Fibroblast of lung (primary cell): ENCODE measurements around the gene CFAP92. TPM values are rescaled to one million over a fixed set of nuclear protein-coding genes. Genes with fewer than 3 reads are reported as not detected.

ENCODE experiments used
- DNase-seq, 2 donors: peaks; one replicate each; pipeline versions ENCODE4 v3.0.0 to v3.0.0-alpha.2; 2010; ENCODE audit warnings: low read depth in 2 of 2
- H2AFZ ChIP-seq: 2 replicates; pipeline ENCODE4 v1.5.1; 2012; ENCODE audit warnings: low read length, control low read depth, inconsistent platforms
- H3K27ac ChIP-seq: 2 replicates; pipeline ENCODE4 v1.5.1; 2011; ENCODE audit warnings: low read length, control low read depth; ENCODE audit not compliant: insufficient read depth
- H3K27me3 ChIP-seq: 2 replicates; pipeline ENCODE4 v1.5.1; 2011; ENCODE audit warnings: mild to moderate bottlenecking, low read length; ENCODE audit not compliant: control insufficient read depth, insufficient read depth
- H3K36me3 ChIP-seq: 2 replicates; pipeline ENCODE4 v1.5.1; 2011; ENCODE audit warnings: low read length; ENCODE audit not compliant: control insufficient read depth, insufficient read depth
- H3K4me1 ChIP-seq: 2 replicates; pipeline ENCODE4 v1.5.1; 2011; ENCODE audit warnings: low read length; ENCODE audit not compliant: control insufficient read depth, insufficient read depth; ENCODE audit errors: extremely low read depth
- H3K4me2 ChIP-seq: 2 replicates; pipeline ENCODE4 v1.5.1; 2011; ENCODE audit warnings: low read length, control low read depth; ENCODE audit not compliant: insufficient read depth; ENCODE audit errors: extremely low read depth
- H3K4me3 ChIP-seq, 4 experiments: fragments of 200-600 bp in 1 of 4; sonication (generic) in 1 of 4; replicated peaks in 1 of 4; 2 replicates each; pipeline ENCODE4 v1.5.1; 2011 to 2016; ENCODE audit warnings: low read length in 4 of 4, low read depth in 3 of 4, mild to moderate bottlenecking in 3 of 4, control low read depth in 2 of 4, inconsistent platforms in 1 of 4, mixed read lengths in 1 of 4; ENCODE audit not compliant: insufficient read depth in 1 of 4; ENCODE audit errors: control extremely low read depth in 1 of 4
- H3K79me2 ChIP-seq: 2 replicates; pipeline ENCODE4 v1.5.1; 2012; ENCODE audit warnings: mild to moderate bottlenecking, low read length, inconsistent platforms; ENCODE audit not compliant: control insufficient read depth, insufficient read depth
- H3K9ac ChIP-seq: 2 replicates; pipeline ENCODE4 v1.5.1; 2011; ENCODE audit warnings: mild to moderate bottlenecking, low read length, control low read depth; ENCODE audit not compliant: insufficient read depth
- H3K9me3 ChIP-seq: 2 replicates; pipeline ENCODE4 v1.5.1; 2012; ENCODE audit warnings: low read depth, low read length; ENCODE audit not compliant: control insufficient read depth, insufficient read depth
- H4K20me1 ChIP-seq: 2 replicates; pipeline ENCODE4 v1.5.1; 2011; ENCODE audit warnings: low read length; ENCODE audit not compliant: control insufficient read depth, insufficient read depth; ENCODE audit errors: extremely low read depth
- CTCF ChIP-seq, 2 donors: IDR thresholded peaks in 1 of 2; conservative IDR thresholded peaks in 1 of 2; 1 replicate in 1 of 2; 2 replicates in 1 of 2; pipeline ENCODE4 v1.5.1; 2011 to 2012; ENCODE audit warnings: low read length in 2 of 2, control low read depth in 1 of 2, inconsistent platforms in 1 of 2, low read depth in 1 of 2, mild to moderate bottlenecking in 1 of 2
- EZH2 ChIP-seq: IDR thresholded peaks from 2 replicates; pipeline ENCODE4 v1.5.1; 2012; ENCODE audit warnings: low read length, control low read depth, mild to moderate bottlenecking; ENCODE audit errors: missing control alignments
- polyA plus RNA-seq, 2 donors: library from polyadenylated mRNA; depleted of rRNA in 1 of 2; stranded (reverse) in 1 of 2; unstranded in 1 of 2; fragments of >200 nt; gene quantifications; 2 replicates each; pipeline ENCODE4 v1.2.1, GENCODE V29; 2011 to 2012; ENCODE audit warnings: missing spikeins in 1 of 2
- total RNA-seq: library from RNA; depleted of rRNA; stranded (reverse); fragments of >200 nt; gene quantifications from 2 replicates; pipeline ENCODE4 v1.2.1, GENCODE V29; 2014

CFAP92 gene
- total and polyA plus RNA-seq, 2 donors (not counting 1 experiment from before 2014, with no cell fraction given) = 0.07 TPM; not detected in 1

- H3K4me3 ChIP-seq = no peak overlapping the region
- H3K27me3 ChIP-seq = peaks cover 8% of the 10 kb centered on the region
- TF ChIP-seq CTCF (conservative IDR thresholded peaks at IDR 0.05 in 1 of 2, IDR thresholded peaks at IDR 0.05 in 1 of 2; ENCODE audit: low read depth in 1 of 2, low read length in 2 of 2) (no peak), EZH2 (no peak)
- no peaks in the 10 kb centered on the region for H4K20me1 ChIP-seq
- no peaks in the 10 kb centered on the region for H3K9me3 ChIP-seq
- no peak for DNase-seq
- H2AFZ ChIP-seq = no peak overlapping the region
- peaks cover 7% of the 10 kb centered on the region for H3K4me1 ChIP-seq
- no peak overlapping the region for H3K27ac ChIP-seq
- no peaks in the 10 kb centered on the region for H3K79me2 ChIP-seq
- H3K36me3 ChIP-seq = no peaks in the 10 kb centered on the region
- no peak overlapping the region for H3K4me2 ChIP-seq
- H3K9ac ChIP-seq = no peak overlapping the region
Observed at GRCh38 chr3:129020691-129021090, 26.8 kb upstream of the CFAP92 start.

GRCh38 chr3:129019266-129019665 is 25.4 kb upstream of the CFAP92 start:
- Histone ChIP-seq H3K4me2 (no peak overlapping the region), H3K9ac (no peak overlapping the region), H3K4me1 (peaks cover 7% of the 10 kb centered on the region), H3K36me3 (no peaks in the 10 kb centered on the region), H3K27ac (no peak overlapping the region), H4K20me1 (no peaks in the 10 kb centered on the region), H2AFZ (no peak overlapping the region), H3K27me3 (no peaks in the 10 kb centered on the region), H3K9me3 (no peaks in the 10 kb centered on the region), H3K4me3 (no peak overlapping the region), H3K79me2 (no peaks in the 10 kb centered on the region)
- DNase-seq = no peak
- TF ChIP-seq EZH2 (no peak), CTCF (conservative IDR thresholded peaks at IDR 0.05 in 1 of 2, IDR thresholded peaks at IDR 0.05 in 1 of 2; ENCODE audit: low read depth in 1 of 2, low read length in 2 of 2) (no peak)

GRCh38 chr3:129018751-129019150 is 24.9 kb upstream of the CFAP92 start:
- TF ChIP-seq CTCF (conservative IDR thresholded peaks at IDR 0.05 in 1 of 2, IDR thresholded peaks at IDR 0.05 in 1 of 2; ENCODE audit: low read depth in 1 of 2, low read length in 2 of 2) = no peak
- no peak for TF ChIP-seq EZH2
- no peak overlapping the region for H3K9ac ChIP-seq
- no peaks in the 10 kb centered on the region for H4K20me1 ChIP-seq
- no peak overlapping the region for H3K4me3 ChIP-seq
- H3K79me2 ChIP-seq = no peaks in the 10 kb centered on the region
- no peak for DNase-seq
- no peaks in the 10 kb centered on the region for H3K36me3 ChIP-seq
- H3K4me2 ChIP-seq = no peak overlapping the region
- no peaks in the 10 kb centered on the region for H3K9me3 ChIP-seq
- H2AFZ ChIP-seq = no peak overlapping the region
- H3K27ac ChIP-seq = no peak overlapping the region
- peaks cover 7% of the 10 kb centered on the region for H3K4me1 ChIP-seq
- no peaks in the 10 kb centered on the region for H3K27me3 ChIP-seq
